Activated T-cell treated with anti-CD3 and anti-CD28 coated beads, Interleukin-2, amount 50 U/mL, for 48 hours (primary cell): ENCODE data around the gene SLC18A2.
"Not testable (repeated sequence)": the region's sequence is repeated elsewhere in the genome, so short reads cannot be mapped to it uniquely, and the experiment has no call there.

Experiments used
- DNase-seq, 2 experiments: peaks; one replicate each; pipeline ENCODE4 v3.0.0-alpha.2; 2020

The SLC18A2 gene

GRCh38 chr10:117266400-117266799 lies 25.5 kb downstream of the SLC18A2 start:
- DNase-seq: no peak

GRCh38 chr10:117266812-117267211 lies 25.9 kb downstream of the SLC18A2 start:
- DNase-seq: no peak

GRCh38 chr10:117268258-117268657 lies 27.3 kb downstream of the SLC18A2 start:
- no peak for DNase-seq

- no peak for DNase-seq
Measured at GRCh38 chr10:117268907-117269306, 28.0 kb downstream of the SLC18A2 start.

GRCh38 chr10:117271427-117271826 lies 30.5 kb downstream of the SLC18A2 start:
- no peak for DNase-seq

- DNase-seq: no peak
Measured at GRCh38 chr10:117272195-117273076, 31.5 kb downstream of the SLC18A2 start.

GRCh38 chr10:117273980-117274379 lies 33.1 kb downstream of the SLC18A2 start:
- DNase-seq: no peak

- DNase-seq: no peak
Measured at GRCh38 chr10:117274509-117274908, 33.6 kb downstream of the SLC18A2 start.

GRCh38 chr10:117275121-117275520 lies 34.2 kb downstream of the SLC18A2 start:
- no peak for DNase-seq

- no peak for DNase-seq
Measured at GRCh38 chr10:117277675-117278074, 36.8 kb downstream of the SLC18A2 start.

GRCh38 chr10:117284716-117285494 lies 44.0 kb downstream of the SLC18A2 start:
- DNase-seq: no peak

- not testable (repeated sequence) for DNase-seq
Measured at GRCh38 chr10:117290872-117291271, 50.0 kb downstream of the SLC18A2 start.

GRCh38 chr10:117294039-117294645 lies 53.2 kb downstream of the SLC18A2 start:
- DNase-seq: no peak

- DNase-seq: no peak
Measured at GRCh38 chr10:117294735-117295134, 53.8 kb downstream of the SLC18A2 start.

- DNase-seq: no peak
Measured at GRCh38 chr10:117298219-117298618, 57.3 kb downstream of the SLC18A2 start.

GRCh38 chr10:117299435-117299834 lies 58.5 kb downstream of the SLC18A2 start:
- DNase-seq: no peak

GRCh38 chr10:117300671-117301070 lies 59.8 kb downstream of the SLC18A2 start:
- DNase-seq: no peak

GRCh38 chr10:117303451-117303850 lies 62.5 kb downstream of the SLC18A2 start:
- DNase-seq: not testable (repeated sequence)

- DNase-seq: no peak
Measured at GRCh38 chr10:117306674-117307073, 65.8 kb downstream of the SLC18A2 start.

- no peak for DNase-seq
Measured at GRCh38 chr10:117311261-117311660, 70.3 kb downstream of the SLC18A2 start.

- DNase-seq: no peak
Measured at GRCh38 chr10:117312430-117312829, 71.5 kb downstream of the SLC18A2 start.

GRCh38 chr10:117313641-117314040 lies 72.7 kb downstream of the SLC18A2 start:
- no peak for DNase-seq

GRCh38 chr10:117316701-117317100 lies 75.8 kb downstream of the SLC18A2 start:
- no peak for DNase-seq

GRCh38 chr10:117318909-117319308 lies 78.0 kb downstream of the SLC18A2 start:
- DNase-seq: no peak
